ENCODE data around the gene SMARCA5. TPM values are rescaled to one million over a fixed set of nuclear protein-coding genes. Genes with fewer than 3 reads are reported as not detected.

SMARCA5 gene
- total and polyA plus RNA-seq, 2 donors (not counting 3 experiments of a cell fraction or from before 2014, with no cell fraction given), result 7.9 to 57.6 TPM

GRCh38 chr4:143555676-143556075, 42.2 kb downstream of the SMARCA5 start:
- FAIRE-seq, result no peak
- H3K36me3 ChIP-seq (ENCODE audit: control insufficient read depth in 2 of 2, extremely low read depth in 1 of 2, insufficient read depth in 2 of 2, low read length in 2 of 2), result peaks cover 2 to 4% of the 10 kb centered on the region in 2 experiments
- H3K9me3 ChIP-seq (replicated peaks; ENCODE audit: control insufficient read depth, insufficient read depth, low read length), result no peaks in the 10 kb centered on the region

More at GRCh38 chr4:143555676-143556075, 42.2 kb downstream of the SMARCA5 start:
- intact Hi-C loops (cut with micrococcal nuclease) (loop anchor here (5.0 kb wide), 1 partner anchor 167 kb away; no protein-coding TSS in a partner anchor), dilution Hi-C loops (cut with MboI; ENCODE audit: extremely low pct_ligation_motif_present, low sequenced_read_pairs) (no loop called here)
- no peaks in the 10 kb centered on the region for H3K9me1 ChIP-seq (replicated peaks; ENCODE audit: control insufficient read depth, extremely low read depth, insufficient read depth, low read length)
- H3K79me2 ChIP-seq (ENCODE audit: control insufficient read depth, insufficient read depth, low read length), result peaks cover under 1% of the 10 kb centered on the region
- DNase-seq (ENCODE audit: low read depth, low spot score), result no peak
- H3K4me2 ChIP-seq (ENCODE audit: insufficient read depth, low read length), result no peak overlapping the region
- peaks cover 4% of the 10 kb centered on the region for H3K4me1 ChIP-seq (ENCODE audit: control insufficient read depth, extremely low read depth, insufficient read depth, low read length)
- ChIA-PET POLR2A (no interaction called here), CTCF (interaction anchor here (1.6 kb wide), 1 partner anchor 25 kb away, joined by 5 read pairs; no protein-coding TSS in a partner anchor)
- H4K20me1 ChIP-seq (replicated peaks; ENCODE audit: control insufficient read depth, extremely low read depth, insufficient read depth, low read length), result no peaks in the 10 kb centered on the region
- H3K9ac ChIP-seq (replicated peaks; ENCODE audit: extremely low read depth, insufficient read depth, low read length), result no peak overlapping the region
- H3K27ac ChIP-seq (ENCODE audit: insufficient read depth, low read depth, low read length), result no peak overlapping the region
- TF ChIP-seq POLR2AphosphoS5 (IDR thresholded peaks at IDR 0.05; ENCODE audit: insufficient read depth, low read depth, low read length) (no peak), CTCF (IDR thresholded peaks at IDR 0.05; ENCODE audit: extremely low read depth in 1 of 2, insufficient read depth in 1 of 2, low read depth in 1 of 2, low read length in 2 of 2) (no peak), EZH2 (IDR thresholded peaks at IDR 0.05; ENCODE audit: borderline replicate concordance, low read depth, low read length, severe bottlenecking) (no peak), FOS (IDR thresholded peaks at IDR 0.05; ENCODE audit: borderline replicate concordance, insufficient read depth, low read length) (no peak), JUN (IDR thresholded peaks at IDR 0.05; ENCODE audit: borderline replicate concordance, insufficient read depth, insufficient read length, low read depth) (no peak), MAX (IDR thresholded peaks at IDR 0.05; ENCODE audit: insufficient read depth, insufficient read length) (no peak), MYC (IDR thresholded peaks at IDR 0.05; ENCODE audit: low read depth, low read length) (no peak), POLR2A (IDR thresholded peaks at IDR 0.05; ENCODE audit: low read depth, low read length) (no peak), GATA2 (IDR thresholded peaks at IDR 0.05; ENCODE audit: insufficient read depth, insufficient read length, low read depth, low read length) (no peak)
- BruUV-seq (replicated peaks), result no TSS peak
- H3K4me3 ChIP-seq (replicated peaks in 1 of 3; ENCODE audit: insufficient read depth in 1 of 3, low read depth in 1 of 3, low read length in 3 of 3), result no peak overlapping the region
- H3K27me3 ChIP-seq (ENCODE audit: control insufficient read depth in 2 of 2, insufficient read depth in 2 of 2, low read length in 2 of 2), result no peaks in the 10 kb centered on the region
- H2AFZ ChIP-seq (ENCODE audit: low read depth, low read length), result no peak overlapping the region

Measured in endothelial cell of umbilical vein (primary cell).